AG04450 (cell line): ENCODE measurements around the gene CAPN12. TPM values are rescaled to one million over a fixed set of nuclear protein-coding genes. Genes with fewer than 3 reads are reported as not detected.
A peak's percentile ranks its signal among the peaks of the same experiment; 100 is the strongest.

Source experiments
- CTCF ChIA-PET: fragments of 300-600, 350-600 bp; formaldehyde crosslinking; extraction: SDS; loops from one replicate; lab custom pipeline; 2022; ENCODE audit warnings: antibody characterized with exemption, inconsistent platforms; lab: Charles Lee
- POLR2A ChIA-PET: fragments of 350-600 bp; formaldehyde crosslinking; extraction: SDS; loops from one replicate; lab custom pipeline; 2021; ENCODE audit warnings: antibody characterized with exemption, inconsistent platforms; lab: Yijun Ruan, JAX
- DNase-seq: peaks from one replicate; pipeline ENCODE4 v3.0.0-alpha.2; 2011; ENCODE audit warnings: low read depth, low spot score
- H3K27ac ChIP-seq: one replicate; pipeline ENCODE4 v1.5.1; 2012; ENCODE audit warnings: low read depth, low read length, control low read depth
- H3K27me3 ChIP-seq: one replicate; pipeline ENCODE4 v1.6.0; 2012; ENCODE audit warnings: low read length; ENCODE audit not compliant: control insufficient read depth, insufficient read depth
- H3K4me3 ChIP-seq: 2 replicates; pipeline ENCODE4 v1.5.1; 2011; ENCODE audit warnings: mild to moderate bottlenecking, low read depth, low read length, control low read depth
- H3K9me3 ChIP-seq: 2 replicates; pipeline ENCODE4 v1.5.1; 2012; ENCODE audit warnings: low read length; ENCODE audit not compliant: control insufficient read depth, insufficient read depth
- polyA plus RNA-seq: library from polyadenylated mRNA; depleted of rRNA; stranded (reverse); fragments of >200 nt; gene quantifications from 2 replicates; pipeline ENCODE4 v1.2.3, GENCODE V29; 2011
- TF ChIP-seq, protein P1 (sequence below): IDR thresholded peaks from 2 replicates; pipeline ENCODE4 v1.5.1; 2011; ENCODE audit warnings: low read depth, low read length, control low read depth, inconsistent platforms

The CAPN12 gene
- polyA plus RNA-seq, 1 experiment, result 0.69 TPM

- POLR2A ChIA-PET, result interaction anchor here (1.1 kb wide), 1 partner anchor 34 kb away, joined by 3 read pairs; no protein-coding TSS in a partner anchor
- DNase-seq, result no peak
- Histone ChIP-seq H3K4me3 (no peak overlapping the region), H3K9me3 (no peaks in the 10 kb centered on the region; the same call in 1 of the 2 replicates), H3K27ac (no peak overlapping the region), H3K27me3 (peaks cover 3% of the 10 kb centered on the region)
- TF ChIP-seq, protein P1, sequence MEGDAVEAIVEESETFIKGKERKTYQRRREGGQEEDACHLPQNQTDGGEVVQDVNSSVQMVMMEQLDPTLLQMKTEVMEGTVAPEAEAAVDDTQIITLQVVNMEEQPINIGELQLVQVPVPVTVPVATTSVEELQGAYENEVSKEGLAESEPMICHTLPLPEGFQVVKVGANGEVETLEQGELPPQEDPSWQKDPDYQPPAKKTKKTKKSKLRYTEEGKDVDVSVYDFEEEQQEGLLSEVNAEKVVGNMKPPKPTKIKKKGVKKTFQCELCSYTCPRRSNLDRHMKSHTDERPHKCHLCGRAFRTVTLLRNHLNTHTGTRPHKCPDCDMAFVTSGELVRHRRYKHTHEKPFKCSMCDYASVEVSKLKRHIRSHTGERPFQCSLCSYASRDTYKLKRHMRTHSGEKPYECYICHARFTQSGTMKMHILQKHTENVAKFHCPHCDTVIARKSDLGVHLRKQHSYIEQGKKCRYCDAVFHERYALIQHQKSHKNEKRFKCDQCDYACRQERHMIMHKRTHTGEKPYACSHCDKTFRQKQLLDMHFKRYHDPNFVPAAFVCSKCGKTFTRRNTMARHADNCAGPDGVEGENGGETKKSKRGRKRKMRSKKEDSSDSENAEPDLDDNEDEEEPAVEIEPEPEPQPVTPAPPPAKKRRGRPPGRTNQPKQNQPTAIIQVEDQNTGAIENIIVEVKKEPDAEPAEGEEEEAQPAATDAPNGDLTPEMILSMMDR, result no peak
- CTCF ChIA-PET, result interaction anchor here (0.9 kb wide), 1 partner anchor 34 kb away, joined by 3 read pairs; no protein-coding TSS in a partner anchor
Measured at GRCh38 chr19:38735257-38735686, 9.0 kb downstream of the CAPN12 start.

GRCh38 chr19:38734426-38735256 lies 9.6 kb downstream of the CAPN12 start:
- TF ChIP-seq, protein P1, result no peak
- CTCF ChIA-PET, result interaction anchor here (0.7 to 0.9 kb wide), 2 partner anchors 34 to 115 kb away, joined by 3 to 5 read pairs; no protein-coding TSS in a partner anchor
- Histone ChIP-seq H3K4me3 (no peak overlapping the region), H3K9me3 (no peaks in the 10 kb centered on the region), H3K27ac (no peak overlapping the region), H3K27me3 (peaks cover 3% of the 10 kb centered on the region)
- POLR2A ChIA-PET, result interaction anchor here (0.6 to 1.1 kb wide), 3 partner anchors 35 to 106 kb away, joined by 3 to 5 read pairs (median 3); no protein-coding TSS in a partner anchor
- no peak for DNase-seq

DNA sequence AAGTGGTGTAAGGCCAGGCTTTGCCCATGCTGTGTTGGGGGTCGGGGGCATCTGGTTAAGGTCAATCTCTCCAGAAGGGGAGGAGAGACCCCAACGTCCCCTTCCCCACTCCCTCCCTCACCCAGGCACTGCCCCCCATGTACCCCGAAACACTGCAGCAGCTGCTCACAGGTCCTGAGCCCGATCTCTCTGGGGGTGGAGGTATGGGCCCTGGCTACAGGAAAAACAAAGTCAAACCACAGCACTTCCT lies 10.2 kb downstream of the CAPN12 start:
- Histone ChIP-seq H3K9me3 (no peaks in the 10 kb centered on the region), H3K27me3 (peaks cover 3% of the 10 kb centered on the region), H3K27ac (no peak overlapping the region), H3K4me3 (no peak overlapping the region)
- ChIA-PET CTCF (interaction anchor here (1.8 kb wide), 1 partner anchor 196 kb away, joined by 13 read pairs; the partner anchor contains the start of genes MRPS12 and SARS2), POLR2A (interaction anchor here (0.6 to 0.8 kb wide), 2 partner anchors 89 to 107 kb away, joined by 3 read pairs; no protein-coding TSS in a partner anchor)
- TF ChIP-seq, protein P1, result no peak
- no peak for DNase-seq

DNA sequence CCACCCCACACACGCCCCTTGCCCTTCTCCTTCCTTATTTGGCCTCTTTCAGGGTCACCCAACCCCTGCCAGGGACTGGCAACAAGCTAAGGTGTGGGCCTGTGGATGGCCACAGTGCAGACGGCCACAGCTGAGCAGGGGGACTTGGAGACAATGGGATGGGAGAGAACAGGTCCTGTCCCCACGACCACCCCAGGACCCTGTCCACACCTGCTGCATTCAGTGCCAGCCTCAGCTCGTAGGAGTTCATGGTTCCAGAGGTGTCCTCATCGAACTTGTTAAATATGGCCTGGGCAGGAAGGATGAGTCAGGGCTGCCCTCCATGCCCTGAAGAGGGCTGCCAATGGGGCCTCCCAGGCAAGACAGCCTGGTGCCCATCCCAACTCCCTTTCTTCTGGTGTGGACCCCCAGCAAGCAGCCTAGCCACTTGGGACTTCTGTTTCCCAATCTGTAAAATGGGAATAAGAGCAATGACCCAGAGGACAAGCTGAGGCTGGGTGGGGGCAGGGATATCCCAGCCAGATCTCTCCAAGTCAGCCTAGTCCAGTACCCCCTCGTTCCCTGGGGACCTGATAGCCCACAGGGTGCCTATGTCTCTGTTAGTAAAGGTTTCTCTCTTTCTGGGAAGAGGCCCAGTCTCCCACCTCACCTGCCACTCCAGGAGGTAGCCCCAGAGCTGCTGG lies 10.6 kb downstream of the CAPN12 start:
- CTCF ChIA-PET, result interaction anchor here (0.9 to 1.8 kb wide), 3 partner anchors 36 to 197 kb away, joined by 3 to 13 read pairs (median 7); partner anchors contain the start of genes MRPS12 and SARS2
- H3K27ac ChIP-seq, result peak overlapping the region; percentile 52

More for the DNA sequence above, 10.6 kb downstream of the CAPN12 start:
- no peaks in the 10 kb centered on the region for H3K9me3 ChIP-seq
- no peak for DNase-seq
- TF ChIP-seq, protein P1, result no peak
- H3K4me3 ChIP-seq, result no peak overlapping the region
- H3K27me3 ChIP-seq, result peaks cover 3% of the 10 kb centered on the region
- POLR2A ChIA-PET, result interaction anchor here (0.6 to 1.1 kb wide), 4 partner anchors 86 to 116 kb away, joined by 3 to 5 read pairs (median 5); partner anchors contain the start of gene ACTN4
